ENCODE data around the gene SNORC. TPM values are rescaled to one million over a fixed set of nuclear protein-coding genes. Genes with fewer than 3 reads are reported as not detected.

SNORC gene
- total and polyA plus RNA-seq, 2 experiments from 2014 or later, result 2.2 to 7.5 TPM

GRCh38 chr2:232860593-232861241, 9.3 kb upstream of the SNORC start:
- no peaks in the 10 kb centered on the region for H3K36me3 ChIP-seq (replicated peaks; ENCODE audit: insufficient read depth, low read depth)
- H3K27ac ChIP-seq, result peak overlapping the region; percentile 81
- no peaks in the 10 kb centered on the region for H3K27me3 ChIP-seq
- H4K20me1 ChIP-seq (ENCODE audit: insufficient read depth, poor library complexity, severe bottlenecking), result no peaks in the 10 kb centered on the region
- H3K4me1 ChIP-seq (ENCODE audit: insufficient read depth), result peaks cover 10% of the 10 kb centered on the region
- H3K4me2 ChIP-seq, result peak overlapping the region; percentile 19
- DNase-seq (ENCODE audit: low spot score), result peak; percentile 51
- H3K4me3 ChIP-seq, result no peak overlapping the region
- H3K9me3 ChIP-seq (ENCODE audit: low read depth), result no peaks in the 10 kb centered on the region
- no peaks in the 10 kb centered on the region for H3K79me2 ChIP-seq
- no peaks in the 10 kb centered on the region for H3K9me2 ChIP-seq (replicated peaks; ENCODE audit: insufficient read depth)
- no peak overlapping the region for H2AFZ ChIP-seq
- TF ChIP-seq EZH2phosphoT487 (IDR thresholded peaks at IDR 0.05; ENCODE audit: low read depth, severe bottlenecking, unreplicated experiment), result no peak
- TF ChIP-seq EZH2 (IDR thresholded peaks at IDR 0.05; ENCODE audit: borderline replicate concordance), result no peak
- TF ChIP-seq CTCF (IDR thresholded peaks at IDR 0.05; ENCODE audit: poor library complexity), result no peak
- WGBS (ENCODE audit: low lambda C conversion rate, missing lambda C conversion rate), result 87% methylated on average over 9 of the region's 9 CpGs

- Histone ChIP-seq H3K4me2 (no peak overlapping the region), H4K20me1 (ENCODE audit: insufficient read depth, poor library complexity, severe bottlenecking) (no peaks in the 10 kb centered on the region), H3K79me2 (no peaks in the 10 kb centered on the region), H3K27ac (peak overlapping the region; percentile 81), H3K27me3 (no peaks in the 10 kb centered on the region), H3K9me3 (ENCODE audit: low read depth) (no peaks in the 10 kb centered on the region), H3K9me2 (replicated peaks; ENCODE audit: insufficient read depth) (no peaks in the 10 kb centered on the region), H3K4me1 (ENCODE audit: insufficient read depth) (peaks cover 10% of the 10 kb centered on the region), H2AFZ (no peak overlapping the region), H3K36me3 (replicated peaks; ENCODE audit: insufficient read depth, low read depth) (no peaks in the 10 kb centered on the region), H3K4me3 (no peak overlapping the region)
- 93% methylated on average over 5 of the region's 5 CpGs for WGBS (ENCODE audit: low lambda C conversion rate, missing lambda C conversion rate)
- DNase-seq (ENCODE audit: low spot score), result no peak
- TF ChIP-seq EZH2 (IDR thresholded peaks at IDR 0.05; ENCODE audit: borderline replicate concordance), result no peak
- TF ChIP-seq CTCF (IDR thresholded peaks at IDR 0.05; ENCODE audit: poor library complexity), result no peak
- TF ChIP-seq EZH2phosphoT487 (IDR thresholded peaks at IDR 0.05; ENCODE audit: low read depth, severe bottlenecking, unreplicated experiment), result no peak
These were observed 8.7 kb upstream of the SNORC start for GRCh38 chr2:232861353-232861752.

- Histone ChIP-seq H3K4me3 (no peak overlapping the region), H3K4me1 (ENCODE audit: insufficient read depth) (no peaks in the 10 kb centered on the region), H3K4me2 (no peak overlapping the region), H3K27ac (no peak overlapping the region), H3K27me3 (no peaks in the 10 kb centered on the region), H4K20me1 (ENCODE audit: insufficient read depth, poor library complexity, severe bottlenecking) (no peaks in the 10 kb centered on the region), H3K9me2 (replicated peaks; ENCODE audit: insufficient read depth) (no peaks in the 10 kb centered on the region), H2AFZ (no peak overlapping the region), H3K36me3 (replicated peaks; ENCODE audit: insufficient read depth, low read depth) (no peaks in the 10 kb centered on the region), H3K79me2 (no peaks in the 10 kb centered on the region), H3K9me3 (ENCODE audit: low read depth) (no peaks in the 10 kb centered on the region)
- 98% methylated on average over 2 of the region's 2 CpGs for WGBS (ENCODE audit: low lambda C conversion rate, missing lambda C conversion rate)
- TF ChIP-seq CTCF (IDR thresholded peaks at IDR 0.05; ENCODE audit: poor library complexity) (no peak), EZH2 (IDR thresholded peaks at IDR 0.05; ENCODE audit: borderline replicate concordance) (no peak), EZH2phosphoT487 (IDR thresholded peaks at IDR 0.05; ENCODE audit: low read depth, severe bottlenecking, unreplicated experiment) (no peak)
- DNase-seq (ENCODE audit: low spot score), result no peak
These were observed 6.1 kb upstream of the SNORC start for GRCh38 chr2:232863996-232864395.
